ENCODE results near the gene FBXL2.

The FBXL2 gene

DNA sequence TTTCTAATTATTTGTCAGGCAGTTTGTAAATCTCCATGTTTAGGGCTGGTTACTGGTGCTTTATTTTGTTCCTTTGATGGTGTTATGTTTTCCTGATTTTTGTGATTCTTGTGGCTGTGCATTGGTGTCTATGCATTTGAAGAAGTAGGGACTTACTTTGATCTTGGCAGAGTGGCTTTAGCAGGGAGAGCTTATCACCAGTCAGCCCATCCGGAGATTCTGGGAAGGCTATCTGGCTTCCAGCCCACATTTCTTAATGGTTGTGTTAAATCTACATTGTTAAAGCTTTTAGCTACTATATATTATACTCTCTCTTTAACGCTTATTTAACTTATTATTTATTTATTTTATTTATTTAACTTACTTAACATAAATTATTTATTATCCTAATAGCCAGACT is 35.1 kb downstream of the FBXL2 start:
- DNase-seq (ENCODE audit: extremely low read depth, low read depth) = no peak
- TF ChIP-seq, protein P1, sequence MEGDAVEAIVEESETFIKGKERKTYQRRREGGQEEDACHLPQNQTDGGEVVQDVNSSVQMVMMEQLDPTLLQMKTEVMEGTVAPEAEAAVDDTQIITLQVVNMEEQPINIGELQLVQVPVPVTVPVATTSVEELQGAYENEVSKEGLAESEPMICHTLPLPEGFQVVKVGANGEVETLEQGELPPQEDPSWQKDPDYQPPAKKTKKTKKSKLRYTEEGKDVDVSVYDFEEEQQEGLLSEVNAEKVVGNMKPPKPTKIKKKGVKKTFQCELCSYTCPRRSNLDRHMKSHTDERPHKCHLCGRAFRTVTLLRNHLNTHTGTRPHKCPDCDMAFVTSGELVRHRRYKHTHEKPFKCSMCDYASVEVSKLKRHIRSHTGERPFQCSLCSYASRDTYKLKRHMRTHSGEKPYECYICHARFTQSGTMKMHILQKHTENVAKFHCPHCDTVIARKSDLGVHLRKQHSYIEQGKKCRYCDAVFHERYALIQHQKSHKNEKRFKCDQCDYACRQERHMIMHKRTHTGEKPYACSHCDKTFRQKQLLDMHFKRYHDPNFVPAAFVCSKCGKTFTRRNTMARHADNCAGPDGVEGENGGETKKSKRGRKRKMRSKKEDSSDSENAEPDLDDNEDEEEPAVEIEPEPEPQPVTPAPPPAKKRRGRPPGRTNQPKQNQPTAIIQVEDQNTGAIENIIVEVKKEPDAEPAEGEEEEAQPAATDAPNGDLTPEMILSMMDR (IDR thresholded peaks at IDR 0.05; ENCODE audit: low read depth, low read length, missing control alignments) = no peak
- no peak overlapping the region for H3K4me3 ChIP-seq (replicated peaks; ENCODE audit: low read depth, low read length)

DNA sequence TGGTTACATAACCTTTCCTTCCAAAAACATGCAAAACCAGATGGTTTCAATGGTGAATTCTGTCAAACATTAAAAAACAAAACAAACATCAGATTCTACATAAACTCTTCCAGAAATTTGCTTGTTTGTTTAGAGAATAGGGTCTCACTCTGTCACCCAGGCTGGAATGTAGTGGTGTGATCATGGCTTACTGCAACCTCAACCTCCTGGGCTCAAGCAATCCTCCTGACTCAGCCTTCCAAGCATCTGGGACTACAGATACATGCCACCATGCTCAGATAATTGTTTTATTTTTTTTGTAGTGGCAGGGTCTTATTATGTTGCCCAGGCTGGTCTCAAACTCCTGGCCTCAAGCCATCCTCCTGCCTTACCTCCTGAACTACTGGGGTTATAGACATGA is 36.1 kb downstream of the FBXL2 start:
- TF ChIP-seq, protein P1 (IDR thresholded peaks at IDR 0.05; ENCODE audit: low read depth, low read length, missing control alignments) = no peak
- no peak overlapping the region for H3K4me3 ChIP-seq (replicated peaks; ENCODE audit: low read depth, low read length)
- no peak for DNase-seq (ENCODE audit: extremely low read depth, low read depth)

- no peak overlapping the region for H3K4me3 ChIP-seq (replicated peaks; ENCODE audit: low read depth, low read length)
- no peak for DNase-seq (ENCODE audit: extremely low read depth, low read depth)
- TF ChIP-seq, protein P1 (IDR thresholded peaks at IDR 0.05; ENCODE audit: low read depth, low read length, missing control alignments) = no peak
Measured at GRCh38 chr3:33314993-33315392, 37.8 kb downstream of the FBXL2 start.

GRCh38 chr3:33315826-33316225 is 38.6 kb downstream of the FBXL2 start:
- no peak for DNase-seq (ENCODE audit: extremely low read depth, low read depth)
- no peak overlapping the region for H3K4me3 ChIP-seq (replicated peaks; ENCODE audit: low read depth, low read length)
- TF ChIP-seq, protein P1 (IDR thresholded peaks at IDR 0.05; ENCODE audit: low read depth, low read length, missing control alignments) = no peak

DNA sequence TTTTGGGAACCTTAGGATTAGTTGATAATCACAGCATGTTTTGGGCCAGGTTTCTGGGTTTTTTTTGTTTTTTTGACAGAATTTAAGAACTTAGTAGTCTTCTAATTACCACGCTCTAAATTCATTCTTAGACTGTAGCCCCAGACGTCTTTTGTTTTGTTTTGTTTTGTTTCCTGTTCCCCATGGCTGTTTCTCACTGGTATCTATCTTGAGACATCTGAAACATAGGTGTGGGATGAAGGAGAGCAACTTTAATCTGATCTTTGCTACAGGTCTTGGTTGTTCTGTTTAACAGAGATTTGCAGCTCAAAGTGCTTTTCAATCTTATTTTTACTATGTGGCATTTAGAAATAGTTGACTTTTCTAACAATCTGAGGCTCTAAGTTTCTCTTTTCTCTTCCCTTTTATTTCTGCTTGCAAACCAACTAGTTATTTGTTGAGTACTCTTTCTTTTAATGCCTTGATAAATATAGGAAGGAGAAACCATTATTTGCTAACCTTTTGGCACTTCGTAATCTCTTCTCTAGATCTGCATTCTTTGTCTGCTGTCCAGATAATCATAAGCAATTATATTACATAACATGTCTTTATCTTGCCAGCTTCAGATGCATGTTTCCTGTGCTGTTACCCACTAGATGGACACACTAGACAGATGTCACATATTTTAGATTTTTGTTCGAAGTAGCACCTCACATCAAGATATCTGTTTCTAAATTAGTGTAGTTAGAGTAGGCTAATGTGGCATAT is 40.9 kb downstream of the FBXL2 start:
- no peak overlapping the region for H3K4me3 ChIP-seq (replicated peaks; ENCODE audit: low read depth, low read length)
- DNase-seq (ENCODE audit: extremely low read depth, low read depth) = no peak
- TF ChIP-seq, protein P1 (IDR thresholded peaks at IDR 0.05; ENCODE audit: low read depth, low read length, missing control alignments) = no peak

GRCh38 chr3:33318710-33319380 is 41.6 kb downstream of the FBXL2 start:
- H3K4me3 ChIP-seq (replicated peaks; ENCODE audit: low read depth, low read length) = no peak overlapping the region
- TF ChIP-seq, protein P1 (IDR thresholded peaks at IDR 0.05; ENCODE audit: low read depth, low read length, missing control alignments) = no peak
- no peak for DNase-seq (ENCODE audit: extremely low read depth, low read depth)

Measured in HFF-Myc (cell line).